Common myeloid progenitor, CD34-positive (primary cell): Measurements from ENCODE around the gene ALOX5AP.
A peak's percentile ranks its signal among the peaks of the same experiment; 100 is the strongest.

ENCODE experiments used
- CTCF ChIA-PET: fragments of 350-600 bp; sonication (Branson Sonifier 250); formaldehyde crosslinking; loops from one replicate; lab custom pipeline; 2021; ENCODE audit warnings: antibody characterized with exemption; lab: Charles Lee
- POLR2A ChIA-PET: fragments of 350-600 bp; sonication (Branson Sonifier 250); formaldehyde crosslinking; loops from one replicate; lab custom pipeline; 2021; ENCODE audit warnings: antibody characterized with exemption; lab: Charles Lee
- DNase-seq, 3 donors: peaks; one replicate each; pipeline versions ENCODE4 v3.0.0 to v3.0.0-alpha.2; 2013
- H3K27ac ChIP-seq, 2 experiments: 1 replicate in 1 of 2; 2 replicates in 1 of 2; pipeline ENCODE4 v1.7.0; 2013; ENCODE audit warnings: inconsistent platforms in 2 of 2, low read length in 2 of 2, mild to moderate bottlenecking in 2 of 2, low read depth in 1 of 2, moderate library complexity in 1 of 2; ENCODE audit not compliant: severe bottlenecking in 2 of 2, insufficient read depth in 1 of 2, poor library complexity in 1 of 2
- H3K27me3 ChIP-seq, 5 experiments: replicated peaks in 2 of 5; 1 replicate in 3 of 5; 2 replicates in 2 of 5; pipeline versions ENCODE4 v1.6.1 to v1.7.0; 2013; ENCODE audit warnings: low read length in 4 of 5, mild to moderate bottlenecking in 2 of 5, moderate library complexity in 2 of 5, inconsistent platforms in 1 of 5; ENCODE audit not compliant: insufficient read depth in 5 of 5, control insufficient read depth in 4 of 5
- H3K36me3 ChIP-seq, 4 experiments: 1 replicate in 2 of 4; 2 replicates in 2 of 4; pipeline versions ENCODE4 v1.6.1 to v1.7.0; 2013; ENCODE audit warnings: low read length in 3 of 4, control low read depth in 1 of 4, mild to moderate bottlenecking in 1 of 4; ENCODE audit not compliant: control insufficient read depth in 4 of 4, insufficient read depth in 4 of 4
- H3K4me1 ChIP-seq, 4 experiments: 1 replicate in 3 of 4; 2 replicates in 1 of 4; pipeline versions ENCODE4 v1.6.1 to v1.7.1; 2013; ENCODE audit warnings: low read length in 3 of 4, mild to moderate bottlenecking in 3 of 4, control low read depth in 1 of 4, inconsistent platforms in 1 of 4, moderate library complexity in 1 of 4; ENCODE audit not compliant: control insufficient read depth in 4 of 4, insufficient read depth in 4 of 4; ENCODE audit errors: control extremely low read depth in 1 of 4
- H3K4me3 ChIP-seq, 7 experiments: 1 replicate in 4 of 7; 2 replicates in 3 of 7; pipeline versions ENCODE4 v1.5.1 to v1.7.0; 2013; ENCODE audit warnings: mild to moderate bottlenecking in 7 of 7, low read length in 6 of 7, moderate library complexity in 6 of 7, inconsistent platforms in 2 of 7, low read depth in 2 of 7, control low read depth in 1 of 7; ENCODE audit not compliant: insufficient read depth in 4 of 7, control insufficient read depth in 1 of 7; ENCODE audit errors: extremely low read depth in 1 of 7
- H3K9me3 ChIP-seq, 5 experiments: 1 replicate in 4 of 5; 2 replicates in 1 of 5; pipeline versions ENCODE4 v1.6.1 to v1.7.1; 2013; ENCODE audit warnings: low read length in 4 of 5, mild to moderate bottlenecking in 2 of 5, inconsistent platforms in 1 of 5, low read depth in 1 of 5, moderate library complexity in 1 of 5; ENCODE audit not compliant: control insufficient read depth in 4 of 5, insufficient read depth in 2 of 5; ENCODE audit errors: control extremely low read depth in 1 of 5
- WGBS: methylation state at CpG from one replicate; pipeline ENCODE4 v1.1.5; 2013; ENCODE audit not compliant: insufficient coverage; 5-methylcytosine and 5-hydroxymethylcytosine counted together

Gene ALOX5AP

GRCh38 chr13:30714629-30715371 is 20.5 kb upstream of the ALOX5AP start:
- 92% methylated on average over 5 of the region's 10 CpGs for whole genome bisulfite sequencing
- H3K4me3 ChIP-seq = no peak overlapping the region
- DNase-seq = no peak
- no peaks in the 10 kb centered on the region for H3K27me3 ChIP-seq
- H3K4me1 ChIP-seq = peaks cover 4 to 22% (median 17%) of the 10 kb centered on the region in 4 experiments
- no peaks in the 10 kb centered on the region for H3K36me3 ChIP-seq
- POLR2A ChIA-PET = interaction anchor here (1.4 kb wide), 1 partner anchor 22 kb away, joined by 4 read pairs; no protein-coding TSS in a partner anchor
- H3K27ac ChIP-seq = no peak overlapping the region
- no peaks in the 10 kb centered on the region for H3K9me3 ChIP-seq
- CTCF ChIA-PET = interaction anchor here (0.6 to 1.2 kb wide), 4 partner anchors 9 to 26 kb away, joined by 3 to 4 read pairs (median 3); no protein-coding TSS in a partner anchor

- no peaks in the 10 kb centered on the region for H3K36me3 ChIP-seq
- no peaks in the 10 kb centered on the region for H3K27me3 ChIP-seq
- peaks cover 6 to 26% (median 21%) of the 10 kb centered on the region in 4 experiments for H3K4me1 ChIP-seq
- ChIA-PET CTCF (interaction anchor here (1.0 to 1.2 kb wide), 4 partner anchors 8 to 35 kb away, joined by 4 to 6 read pairs (median 4); no protein-coding TSS in a partner anchor), POLR2A (interaction anchor here (1.4 kb wide), 1 partner anchor 21 kb away, joined by 4 read pairs; no protein-coding TSS in a partner anchor)
- WGBS = 100% methylated on average over 4 of the region's 4 CpGs
- H3K9me3 ChIP-seq = no peaks in the 10 kb centered on the region
- no peak overlapping the region for H3K27ac ChIP-seq
- no peak overlapping the region for H3K4me3 ChIP-seq
- no peak for DNase-seq
Observed at GRCh38 chr13:30715372-30715756, 20.0 kb upstream of the ALOX5AP start.

GRCh38 chr13:30715837-30716236 is 19.5 kb upstream of the ALOX5AP start:
- Histone ChIP-seq H3K9me3 (no peaks in the 10 kb centered on the region), H3K4me3 (no peak overlapping the region), H3K27me3 (no peaks in the 10 kb centered on the region), H3K4me1 (peaks cover 11 to 31% (median 25%) of the 10 kb centered on the region in 4 experiments), H3K36me3 (no peaks in the 10 kb centered on the region), H3K27ac (no peak overlapping the region)
- POLR2A ChIA-PET = no interaction called here
- WGBS = 97% methylated on average over 3 of the region's 4 CpGs
- DNase-seq = no peak
- CTCF ChIA-PET = interaction anchor here (0.7 to 1.2 kb wide), 8 partner anchors 8 to 150 kb away, joined by 3 to 6 read pairs (median 4); no protein-coding TSS in a partner anchor

- H3K27ac ChIP-seq = no peak overlapping the region
- 100% methylated on average over 6 of the region's 9 CpGs for WGBS
- H3K9me3 ChIP-seq = no peaks in the 10 kb centered on the region
- no peak for DNase-seq
- no peaks in the 10 kb centered on the region for H3K27me3 ChIP-seq
- peaks cover 11 to 35% (median 27%) of the 10 kb centered on the region in 4 experiments for H3K4me1 ChIP-seq
- ChIA-PET CTCF (interaction anchor here (1.1 kb wide), 2 partner anchors 14 to 161 kb away, joined by 3 to 4 read pairs; no protein-coding TSS in a partner anchor), POLR2A (interaction anchor here (1.0 kb wide), 1 partner anchor 14 kb away, joined by 5 read pairs; no protein-coding TSS in a partner anchor)
- H3K4me3 ChIP-seq = no peak overlapping the region
- H3K36me3 ChIP-seq = no peaks in the 10 kb centered on the region
Observed at GRCh38 chr13:30718661-30719524, 16.4 kb upstream of the ALOX5AP start.

GRCh38 chr13:30719525-30719914 is 15.8 kb upstream of the ALOX5AP start:
- no peaks in the 10 kb centered on the region for H3K27me3 ChIP-seq
- no peaks in the 10 kb centered on the region for H3K36me3 ChIP-seq
- ChIA-PET POLR2A (no interaction called here), CTCF (interaction anchor here (1.1 kb wide), 1 partner anchor 160 kb away, joined by 3 read pairs; no protein-coding TSS in a partner anchor)
- no peak overlapping the region for H3K27ac ChIP-seq
- WGBS = 95% methylated on average over 4 of the region's 4 CpGs
- no peak for DNase-seq
- peaks cover 11 to 30% (median 25%) of the 10 kb centered on the region in 4 experiments for H3K4me1 ChIP-seq
- H3K4me3 ChIP-seq = no peak overlapping the region
- no peaks in the 10 kb centered on the region for H3K9me3 ChIP-seq

- Histone ChIP-seq H3K36me3 (no peaks in the 10 kb centered on the region), H3K4me1 (peaks cover 11 to 27% (median 25%) of the 10 kb centered on the region in 4 experiments), H3K27me3 (no peaks in the 10 kb centered on the region), H3K27ac (no peak overlapping the region), H3K9me3 (no peaks in the 10 kb centered on the region), H3K4me3 (peak overlapping the region in 1 of 7 experiments; percentile 24)
- DNase-seq = peak; percentile 50 to 92 (median 88)
- POLR2A ChIA-PET = no interaction called here
- CTCF ChIA-PET = interaction anchor here (2.8 kb wide), 1 partner anchor 17 kb away, joined by 13 read pairs; no protein-coding TSS in a partner anchor
- WGBS = 76% methylated on average over 2 of the region's 3 CpGs
Observed at GRCh38 chr13:30720172-30720869, 15.0 kb upstream of the ALOX5AP start.
